ENCODE results near the gene RBM33.

GRCh38 chr7:155611808-155612447 is 32.5 kb upstream of the RBM33 start:
- TF ChIP-seq POLR2AphosphoS5 (IDR thresholded peaks at IDR 0.05; ENCODE audit: borderline replicate concordance, low read depth, low read length) (no peak), EZH2 (IDR thresholded peaks at IDR 0.05) (no peak), FOXP2 (optimal IDR thresholded peaks at IDR 0.05; ENCODE audit: control extremely low read depth, extremely low read length, insufficient read depth) (no peak)
